ENCODE data around the gene RGS2. TPM values are rescaled to one million over a fixed set of nuclear protein-coding genes. Genes with fewer than 3 reads are reported as not detected.
A peak's percentile ranks its signal among the peaks of the same experiment; 100 is the strongest.

The RGS2 gene
- total RNA-seq, 2 donors from 2014 or later: 14.5 to 32.7 TPM

GRCh38 chr1:192852001-192852947, 43.4 kb downstream of the RGS2 start:
- Histone ChIP-seq H3K9me3 (no peaks in the 10 kb centered on the region), H3K36me3 (replicated peaks in 1 of 2; ENCODE audit: insufficient read depth in 1 of 2, low read depth in 2 of 2) (no peaks in the 10 kb centered on the region), H3K4me1 (no peaks in the 10 kb centered on the region), H3K27ac (no peak overlapping the region), H3K27me3 (no peaks in the 10 kb centered on the region), H3K4me3 (no peak overlapping the region)
- WGBS, 2 donors: 0 to 32% methylated on average over 1 of the region's 1 CpG
- TF ChIP-seq CTCF (IDR thresholded peaks at IDR 0.05): no peak
- no peak for TF ChIP-seq POLR2A (IDR thresholded peaks at IDR 0.05)
- ATAC-seq: no peak
- intact Hi-C loops (cut with DNase I): no loop called here
- no peak for DNase-seq

- no peaks in the 10 kb centered on the region for H3K9me3 ChIP-seq
- intact Hi-C loops (cut with DNase I): no loop called here
- no peaks in the 10 kb centered on the region for H3K27me3 ChIP-seq
- H3K4me1 ChIP-seq: peaks cover 33% of the 10 kb centered on the region
- ATAC-seq (no peak), DNase-seq (no peak)
- TF ChIP-seq CTCF (IDR thresholded peaks at IDR 0.05): no peak
- TF ChIP-seq POLR2A (IDR thresholded peaks at IDR 0.05): no peak
- 70 to 81% methylated on average over 1 of the region's 1 CpG for WGBS, 2 donors
- H3K27ac ChIP-seq: peak overlapping the region in 1 of 4 donors; percentile 32
- no peaks in the 10 kb centered on the region for H3K36me3 ChIP-seq (replicated peaks in 1 of 2; ENCODE audit: insufficient read depth in 1 of 2, low read depth in 2 of 2)
- H3K4me3 ChIP-seq: no peak overlapping the region
These were observed 49.6 kb downstream of the RGS2 start for GRCh38 chr1:192858456-192858855.

- Histone ChIP-seq H3K4me1 (peaks cover 34% of the 10 kb centered on the region), H3K27me3 (no peaks in the 10 kb centered on the region), H3K36me3 (replicated peaks in 1 of 2; ENCODE audit: insufficient read depth in 1 of 2, low read depth in 2 of 2) (no peaks in the 10 kb centered on the region), H3K9me3 (no peaks in the 10 kb centered on the region), H3K4me3 (no peak overlapping the region), H3K27ac (peak overlapping the region in 1 of 4 donors; percentile 77)
- DNase-seq (no peak), ATAC-seq (no peak)
- intact Hi-C loops (cut with DNase I): no loop called here
- TF ChIP-seq CTCF (IDR thresholded peaks at IDR 0.05) (no peak), POLR2A (IDR thresholded peaks at IDR 0.05) (no peak)
These were observed 51.0 kb downstream of the RGS2 start for GRCh38 chr1:192859808-192860207.

GRCh38 chr1:192860478-192861185, 51.8 kb downstream of the RGS2 start:
- H3K36me3 ChIP-seq (replicated peaks in 1 of 2; ENCODE audit: insufficient read depth in 1 of 2, low read depth in 2 of 2): no peaks in the 10 kb centered on the region
- intact Hi-C loops (cut with DNase I): no loop called here
- no peak for ATAC-seq
- no peaks in the 10 kb centered on the region for H3K9me3 ChIP-seq
- DNase-seq: no peak
- H3K27me3 ChIP-seq: no peaks in the 10 kb centered on the region
- peak overlapping the region in 2 of 4 donors; percentile 77 to 78 for H3K27ac ChIP-seq
- 82 to 86% methylated on average over 5 of the region's 5 CpGs for WGBS, 2 donors
- H3K4me3 ChIP-seq: no peak overlapping the region
- H3K4me1 ChIP-seq: peaks cover 34% of the 10 kb centered on the region
- TF ChIP-seq CTCF (IDR thresholded peaks at IDR 0.05) (no peak), POLR2A (IDR thresholded peaks at IDR 0.05) (no peak)
